Measurements from ENCODE around the gene DNAJB2.
"Not testable (repeated sequence)": the region's sequence is repeated elsewhere in the genome, so short reads cannot be mapped to it uniquely, and the experiment has no call there.

DNAJB2 gene

GRCh38 chr2:219285373-219285735 is 6.2 kb downstream of the DNAJB2 start:
- DNase-seq (ENCODE audit: low read depth, low spot score) = no peak

- no peak for DNase-seq (ENCODE audit: low read depth, low spot score)
Measured at GRCh38 chr2:219285894-219286425, 6.8 kb downstream of the DNAJB2 start.

- no peak for DNase-seq (ENCODE audit: low read depth, low spot score)
Measured at GRCh38 chr2:219286436-219287115, 7.4 kb downstream of the DNAJB2 start.

GRCh38 chr2:219287116-219287440 is 7.9 kb downstream of the DNAJB2 start:
- DNase-seq (ENCODE audit: low read depth, low spot score) = not testable (repeated sequence)

GRCh38 chr2:219287580-219288265 is 8.6 kb downstream of the DNAJB2 start:
- no peak for DNase-seq (ENCODE audit: low read depth, low spot score)

- no peak for DNase-seq (ENCODE audit: low read depth, low spot score)
Measured at GRCh38 chr2:219289195-219289536, 10.0 kb downstream of the DNAJB2 start.

GRCh38 chr2:219289537-219290361 is 10.6 kb downstream of the DNAJB2 start:
- DNase-seq (ENCODE audit: low read depth, low spot score) = no peak

GRCh38 chr2:219290381-219291171 is 11.4 kb downstream of the DNAJB2 start:
- DNase-seq (ENCODE audit: low read depth, low spot score) = no peak

- DNase-seq (ENCODE audit: low read depth, low spot score) = no peak
Measured at GRCh38 chr2:219291394-219291793, 12.2 kb downstream of the DNAJB2 start.

- no peak for DNase-seq (ENCODE audit: low read depth, low spot score)
Measured at GRCh38 chr2:219291910-219292490, 12.8 kb downstream of the DNAJB2 start.

GRCh38 chr2:219292616-219293015 is 13.4 kb downstream of the DNAJB2 start:
- DNase-seq (ENCODE audit: low read depth, low spot score) = no peak

- DNase-seq (ENCODE audit: low read depth, low spot score) = no peak
Measured at GRCh38 chr2:219293736-219294231, 14.6 kb downstream of the DNAJB2 start.

GRCh38 chr2:219294356-219295351 is 15.5 kb downstream of the DNAJB2 start:
- DNase-seq (ENCODE audit: low read depth, low spot score) = peak; percentile 79

GRCh38 chr2:219296142-219296541 is 17.0 kb downstream of the DNAJB2 start:
- DNase-seq (ENCODE audit: low read depth, low spot score) = no peak

GRCh38 chr2:219296631-219297391 is 17.6 kb downstream of the DNAJB2 start:
- no peak for DNase-seq (ENCODE audit: low read depth, low spot score)

GRCh38 chr2:219297766-219298456 is 18.7 kb downstream of the DNAJB2 start:
- no peak for DNase-seq (ENCODE audit: low read depth, low spot score)

GRCh38 chr2:219298759-219299371 is 19.7 kb downstream of the DNAJB2 start:
- DNase-seq (ENCODE audit: low read depth, low spot score) = peak; percentile 73

- no peak for DNase-seq (ENCODE audit: low read depth, low spot score)
Measured at GRCh38 chr2:219299372-219299760, 20.2 kb downstream of the DNAJB2 start.

All from activated CD4-positive, CD25-positive, alpha-beta regulatory T cell treated with anti-CD3 and anti-CD28 coated beads, Interleukin-2, amount 50 U/mL, for 16 hours (primary cell).